IPS-20b (cell line): ENCODE measurements around the gene TYSND1.
"Not testable (repeated sequence)": the region's sequence is repeated elsewhere in the genome, so short reads cannot be mapped to it uniquely, and the experiment has no call there.

Experiments used
- H3K27ac ChIP-seq: one replicate; pipeline ENCODE4 v1.5.1; 2013; ENCODE audit warnings: low read length
- H3K27me3 ChIP-seq: 2 replicates; pipeline ENCODE4 v1.6.1; 2013; ENCODE audit warnings: mild to moderate bottlenecking, low read length, inconsistent platforms; ENCODE audit not compliant: insufficient read depth
- H3K36me3 ChIP-seq: 2 replicates; pipeline ENCODE4 v1.6.1; 2013; ENCODE audit warnings: low read depth, mild to moderate bottlenecking, inconsistent platforms, low read length, moderate library complexity; ENCODE audit not compliant: insufficient read depth
- H3K4me1 ChIP-seq: 2 replicates; pipeline ENCODE4 v1.6.1; 2013; ENCODE audit warnings: mild to moderate bottlenecking, control low read depth, inconsistent platforms, low read length, moderate library complexity; ENCODE audit not compliant: insufficient read depth
- H3K4me3 ChIP-seq: 2 replicates; pipeline ENCODE4 v1.5.1; 2013; ENCODE audit warnings: mild to moderate bottlenecking, low read length, inconsistent platforms
- H3K9ac ChIP-seq: 2 replicates; pipeline ENCODE4 v1.6.1; 2013; ENCODE audit warnings: low read depth, mild to moderate bottlenecking, inconsistent platforms, low read length, moderate library complexity
- H3K9me3 ChIP-seq: 2 replicates; pipeline ENCODE4 v1.6.1; 2013; ENCODE audit warnings: mild to moderate bottlenecking, low read depth, low read length, inconsistent platforms; ENCODE audit not compliant: insufficient read depth

Gene TYSND1

GRCh38 chr10:70130878-70131559 lies 15.5 kb downstream of the TYSND1 start:
- Histone ChIP-seq H3K4me1 (peaks cover 4% of the 10 kb centered on the region; the same call in 1 of the 2 replicates), H3K36me3 (no peaks in the 10 kb centered on the region), H3K4me3 (no peak overlapping the region), H3K9me3 (no peaks in the 10 kb centered on the region), H3K27me3 (peaks cover 29% of the 10 kb centered on the region), H3K9ac (no peak overlapping the region), H3K27ac (no peak overlapping the region)

- Histone ChIP-seq H3K36me3 (no peaks in the 10 kb centered on the region), H3K27ac (no peak overlapping the region), H3K4me1 (no peaks in the 10 kb centered on the region), H3K4me3 (no peak overlapping the region), H3K27me3 (peaks cover 6% of the 10 kb centered on the region), H3K9ac (no peak overlapping the region), H3K9me3 (no peaks in the 10 kb centered on the region)
Observed at GRCh38 chr10:70126700-70127395, 19.7 kb downstream of the TYSND1 start.

- no peak overlapping the region for H3K9ac ChIP-seq
Observed at GRCh38 chr10:70125918-70126552, 20.5 kb downstream of the TYSND1 start.

GRCh38 chr10:70124918-70125317 lies 21.6 kb downstream of the TYSND1 start:
- no peaks in the 10 kb centered on the region for H3K9me3 ChIP-seq
- no peak overlapping the region for H3K4me3 ChIP-seq
- no peaks in the 10 kb centered on the region for H3K36me3 ChIP-seq
- H3K27me3 ChIP-seq: no peaks in the 10 kb centered on the region
- H3K27ac ChIP-seq: no peak overlapping the region
- no peak overlapping the region for H3K9ac ChIP-seq
- H3K4me1 ChIP-seq: no peaks in the 10 kb centered on the region

More at GRCh38 chr10:70125918-70126552, 20.5 kb downstream of the TYSND1 start:
- H3K27ac ChIP-seq: no peak overlapping the region
- no peak overlapping the region for H3K4me3 ChIP-seq
- no peaks in the 10 kb centered on the region for H3K36me3 ChIP-seq
- H3K27me3 ChIP-seq: no peaks in the 10 kb centered on the region
- H3K4me1 ChIP-seq: no peaks in the 10 kb centered on the region
- H3K9me3 ChIP-seq: no peaks in the 10 kb centered on the region

GRCh38 chr10:70124415-70124814 lies 22.1 kb downstream of the TYSND1 start:
- Histone ChIP-seq H3K4me1 (no peaks in the 10 kb centered on the region), H3K36me3 (no peaks in the 10 kb centered on the region), H3K4me3 (no peak overlapping the region), H3K27ac (no peak overlapping the region), H3K27me3 (no peaks in the 10 kb centered on the region), H3K9ac (no peak overlapping the region), H3K9me3 (no peaks in the 10 kb centered on the region)

GRCh38 chr10:70123817-70124216 lies 22.7 kb downstream of the TYSND1 start:
- no peaks in the 10 kb centered on the region for H3K9me3 ChIP-seq
- H3K27ac ChIP-seq: no peak overlapping the region
- no peaks in the 10 kb centered on the region for H3K27me3 ChIP-seq
- H3K4me1 ChIP-seq: no peaks in the 10 kb centered on the region
- no peak overlapping the region for H3K4me3 ChIP-seq
- no peaks in the 10 kb centered on the region for H3K36me3 ChIP-seq
- no peak overlapping the region for H3K9ac ChIP-seq

GRCh38 chr10:70123166-70123565 lies 23.3 kb downstream of the TYSND1 start:
- H3K36me3 ChIP-seq, H3K4me1 ChIP-seq, H3K4me3 ChIP-seq, H3K9ac ChIP-seq, H3K27ac ChIP-seq, H3K27me3 ChIP-seq, H3K9me3 ChIP-seq: not testable (repeated sequence)

GRCh38 chr10:70122742-70123141 lies 23.8 kb downstream of the TYSND1 start:
- H3K36me3 ChIP-seq: no peaks in the 10 kb centered on the region
- H3K27ac ChIP-seq: no peak overlapping the region

GRCh38 chr10:70121281-70121949 lies 25.1 kb downstream of the TYSND1 start:
- Histone ChIP-seq H3K9me3 (no peaks in the 10 kb centered on the region), H3K36me3 (no peaks in the 10 kb centered on the region), H3K27ac (no peak overlapping the region), H3K9ac (no peak overlapping the region), H3K4me1 (no peaks in the 10 kb centered on the region), H3K4me3 (no peak overlapping the region), H3K27me3 (no peaks in the 10 kb centered on the region)

More at GRCh38 chr10:70122742-70123141, 23.8 kb downstream of the TYSND1 start:
- no peaks in the 10 kb centered on the region for H3K27me3 ChIP-seq
- no peaks in the 10 kb centered on the region for H3K4me1 ChIP-seq
- no peak overlapping the region for H3K4me3 ChIP-seq
- H3K9ac ChIP-seq: no peak overlapping the region
- H3K9me3 ChIP-seq: no peaks in the 10 kb centered on the region

GRCh38 chr10:70120417-70120816 lies 26.1 kb downstream of the TYSND1 start:
- Histone ChIP-seq H3K9me3 (no peaks in the 10 kb centered on the region), H3K36me3 (no peaks in the 10 kb centered on the region), H3K4me3 (no peak overlapping the region), H3K9ac (no peak overlapping the region), H3K27me3 (no peaks in the 10 kb centered on the region), H3K4me1 (no peaks in the 10 kb centered on the region), H3K27ac (no peak overlapping the region)

- Histone ChIP-seq H3K9me3 (no peaks in the 10 kb centered on the region), H3K9ac (no peak overlapping the region)
Observed at GRCh38 chr10:70119623-70120022, 26.9 kb downstream of the TYSND1 start.

More at GRCh38 chr10:70119623-70120022, 26.9 kb downstream of the TYSND1 start:
- Histone ChIP-seq H3K27me3 (no peaks in the 10 kb centered on the region), H3K4me1 (no peaks in the 10 kb centered on the region), H3K4me3 (no peak overlapping the region), H3K27ac (no peak overlapping the region), H3K36me3 (no peaks in the 10 kb centered on the region)
